CD4-positive, alpha-beta T cell treated with Interleukin-15 for 4 hours (primary cell): ENCODE data around the gene TRIM17.

Source experiments
- DNase-seq: peaks from one replicate; pipeline ENCODE4 v3.0.0-alpha.2; 2020; ENCODE audit warnings: low spot score

The TRIM17 gene

GRCh38 chr1:228400692-228401454 is 15.8 kb downstream of the TRIM17 start:
- DNase-seq: no peak

DNA sequence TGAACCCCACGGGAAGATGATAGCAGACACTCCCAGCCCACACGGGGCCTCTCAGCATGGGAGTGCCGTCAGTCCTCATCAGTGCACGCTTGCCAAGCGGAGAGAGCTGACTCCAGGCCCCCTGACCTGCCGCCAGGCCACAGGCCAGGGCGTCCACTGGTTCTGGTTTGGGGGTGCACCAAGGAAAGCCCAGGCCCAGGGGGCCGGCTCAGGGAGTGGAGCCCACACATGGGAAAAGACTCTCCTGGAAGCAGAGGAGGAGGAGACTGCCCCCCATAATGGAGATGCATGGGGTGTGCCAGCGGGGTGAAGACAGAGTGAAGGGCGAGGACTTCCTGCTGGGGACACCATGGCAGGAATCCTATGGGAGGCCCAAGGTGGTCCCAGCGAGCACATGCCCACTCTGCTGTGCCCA is 16.4 kb downstream of the TRIM17 start:
- DNase-seq: no peak

DNA sequence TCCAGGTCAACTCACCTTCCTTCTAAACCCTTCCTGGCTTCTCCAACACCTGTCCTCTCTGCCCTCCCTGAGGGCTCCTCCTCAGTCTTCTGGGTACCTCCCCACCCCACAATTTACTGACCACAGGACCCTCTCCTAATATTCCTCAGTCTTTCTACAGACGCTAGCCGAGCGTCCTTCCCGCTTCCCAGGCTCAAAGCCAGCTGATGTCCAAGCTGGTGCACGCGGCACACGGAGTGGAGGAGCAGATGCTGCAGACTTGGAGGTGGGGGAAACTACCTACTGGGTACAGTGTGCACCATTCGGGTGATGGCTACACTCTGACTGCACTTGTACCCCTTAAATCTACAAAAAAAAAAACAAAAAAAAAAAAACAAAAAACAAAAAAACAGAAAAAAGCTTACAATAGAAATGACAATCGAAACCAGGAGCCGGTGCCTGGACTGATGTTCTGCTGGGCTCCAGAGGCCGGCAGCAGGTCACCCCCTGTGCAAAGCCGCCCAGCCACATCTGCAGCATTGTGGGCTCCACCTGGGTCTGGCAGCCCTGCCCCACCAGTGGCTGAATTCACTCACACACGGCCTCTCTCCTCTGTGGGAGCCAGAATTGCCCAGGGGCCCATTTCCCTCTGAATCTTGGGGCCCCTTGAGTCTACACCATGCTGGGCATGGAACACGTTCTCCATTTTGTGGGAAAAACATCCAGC is 17.0 kb downstream of the TRIM17 start:
- no peak for DNase-seq

DNA sequence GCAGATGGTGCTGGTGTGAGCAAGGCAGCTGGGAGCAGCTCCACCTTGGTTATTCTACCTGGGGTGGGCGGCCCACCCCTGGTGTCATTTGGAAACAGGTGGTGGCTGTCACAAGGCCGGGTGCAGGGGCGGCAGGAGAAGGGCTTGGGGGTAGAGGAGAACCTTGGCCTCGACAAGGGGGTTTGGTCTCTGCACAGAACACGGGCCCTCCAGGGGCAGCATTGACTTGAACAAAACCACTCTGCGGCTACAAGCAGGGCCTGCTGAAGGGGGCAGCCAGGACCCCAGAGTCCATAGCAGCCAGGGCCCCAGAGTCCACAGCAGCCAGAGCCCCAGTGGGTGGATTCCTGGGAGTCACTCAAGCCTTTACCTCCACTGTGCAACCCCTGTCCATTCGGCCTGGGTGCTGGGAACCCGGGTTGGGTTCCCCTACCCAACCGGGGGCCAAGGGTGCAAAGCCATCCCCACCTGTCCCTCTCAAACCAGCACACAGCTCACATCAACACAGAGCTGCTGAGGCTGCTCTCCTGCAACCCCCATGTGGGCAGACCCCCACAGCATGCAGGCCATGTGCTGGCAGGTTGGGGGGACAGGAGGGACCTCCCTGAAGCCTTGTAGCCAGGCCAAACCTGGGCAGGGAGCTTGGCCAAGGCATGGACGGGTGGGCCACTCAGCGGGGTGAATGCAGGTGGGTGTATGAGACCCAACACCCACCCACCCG is 17.8 kb downstream of the TRIM17 start:
- DNase-seq: no peak

- DNase-seq: no peak
These were observed 18.7 kb downstream of the TRIM17 start for GRCh38 chr1:228397966-228398365.

DNA sequence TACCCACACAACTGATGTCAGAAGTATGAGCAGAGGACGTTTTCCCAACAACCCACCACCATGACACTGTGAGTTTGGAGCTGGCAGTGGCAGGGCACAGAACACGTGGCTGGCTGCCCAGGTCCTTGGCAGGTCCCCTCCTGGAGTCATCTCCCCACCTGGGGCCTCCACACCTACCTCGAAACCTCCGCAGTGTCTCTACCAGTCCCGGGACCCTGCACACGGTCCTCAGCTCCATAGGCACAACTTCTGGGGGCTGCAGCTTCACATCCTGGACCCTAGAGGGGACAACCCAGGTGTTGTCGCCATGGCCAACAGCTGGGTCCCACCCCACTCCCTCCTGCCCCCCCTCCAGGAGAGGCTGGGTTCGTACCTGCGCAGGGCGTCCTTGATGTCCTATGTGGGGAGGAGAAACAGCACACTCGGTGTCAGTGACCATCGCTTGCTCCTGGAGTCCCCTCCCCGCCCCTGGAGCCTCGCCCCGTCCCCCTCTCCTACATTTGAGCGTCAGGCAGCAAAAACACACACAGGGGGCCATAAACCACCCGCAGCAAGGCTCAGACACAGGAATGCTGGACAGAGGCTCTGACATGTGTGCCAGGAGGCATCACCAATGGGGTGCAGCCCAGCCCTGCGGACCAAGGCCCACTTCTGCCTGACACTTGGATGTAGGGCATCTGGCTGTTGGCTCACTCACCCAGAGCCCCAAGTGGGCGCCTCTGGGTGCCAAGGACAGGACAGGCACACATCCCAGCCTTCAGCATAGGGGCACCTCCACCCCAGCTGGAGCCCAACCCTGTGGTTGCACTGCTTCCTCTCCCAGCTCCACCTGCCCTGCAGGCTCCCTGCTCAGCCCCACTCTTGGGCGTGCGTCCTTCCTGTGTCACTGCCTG is 19.6 kb downstream of the TRIM17 start:
- DNase-seq: no peak

DNA sequence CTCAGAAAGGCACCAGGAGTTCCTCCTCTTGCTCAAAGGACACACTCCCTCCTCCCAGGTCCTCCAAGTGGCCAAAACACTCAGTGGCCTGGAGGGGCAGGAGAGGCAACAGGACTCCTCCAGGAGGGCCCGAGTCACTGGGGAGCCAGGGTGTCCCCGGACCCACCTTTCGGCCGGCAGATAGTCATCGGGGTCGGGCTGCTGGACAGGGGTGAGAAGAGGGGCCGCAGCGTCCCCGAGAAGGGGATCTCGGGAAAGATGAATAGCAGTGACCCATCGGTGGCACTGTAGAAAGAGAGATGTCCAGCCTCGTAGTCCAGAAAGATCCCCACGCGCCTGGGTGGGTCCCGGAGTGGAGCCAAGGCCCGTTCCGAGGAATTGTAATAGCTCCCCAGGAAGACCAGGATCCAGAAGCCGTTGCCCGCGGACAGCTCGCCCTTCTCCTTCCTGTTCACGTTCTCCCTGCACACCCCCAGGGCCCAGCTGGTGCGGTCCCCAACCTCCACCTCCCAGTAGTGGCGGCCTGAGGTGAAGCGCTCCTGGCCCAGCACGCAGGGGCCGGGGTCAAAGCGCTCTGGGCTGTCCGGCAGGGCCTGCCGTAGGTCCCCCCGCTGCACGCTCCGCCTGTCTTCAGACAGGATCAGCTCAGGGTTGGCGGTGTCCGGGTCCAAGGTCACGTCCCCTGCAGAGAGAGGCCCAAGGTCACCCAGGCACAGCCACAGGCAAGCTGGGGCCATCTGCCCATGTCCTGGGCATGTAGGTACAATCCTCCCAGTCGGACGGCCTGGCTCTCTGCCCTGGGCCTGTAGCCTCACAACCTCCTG is 21.9 kb downstream of the TRIM17 start:
- no peak for DNase-seq

DNA sequence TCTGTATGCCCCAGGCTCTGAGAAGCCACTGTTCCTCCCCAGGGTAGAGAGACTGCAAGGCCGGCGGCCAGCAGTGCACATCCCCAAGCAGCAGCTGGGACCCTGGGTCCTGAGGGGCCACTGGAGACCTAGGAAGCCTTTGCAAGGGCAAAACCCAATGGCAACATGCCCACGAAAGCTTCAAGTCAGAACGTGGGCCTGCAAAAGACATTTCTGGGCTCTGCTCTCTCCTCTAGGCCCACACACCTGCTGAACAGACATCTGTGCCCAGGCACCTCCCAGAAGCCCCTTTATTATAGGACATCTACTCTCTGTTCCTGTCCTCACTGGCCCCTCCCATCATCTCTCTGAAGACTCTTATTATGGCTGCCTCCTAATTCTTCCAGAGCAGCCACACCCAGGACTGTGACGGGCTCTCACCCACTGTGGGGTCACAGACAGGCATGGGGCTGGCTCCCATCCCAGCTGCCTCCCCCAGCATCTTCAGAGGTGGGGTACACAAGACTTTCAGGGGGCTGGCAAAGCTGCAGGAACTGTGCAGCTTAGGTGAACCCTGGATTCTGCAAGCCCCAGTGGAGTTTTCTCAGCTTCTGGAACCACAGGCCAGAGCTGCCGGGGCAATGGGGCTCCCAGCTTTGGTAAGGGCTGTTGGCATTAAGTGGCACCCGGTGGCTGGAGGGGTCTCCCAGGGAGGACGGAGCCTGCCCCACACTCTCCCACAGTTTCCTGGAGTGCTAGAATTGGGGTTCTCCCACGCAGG is 22.7 kb downstream of the TRIM17 start:
- DNase-seq: no peak

DNA sequence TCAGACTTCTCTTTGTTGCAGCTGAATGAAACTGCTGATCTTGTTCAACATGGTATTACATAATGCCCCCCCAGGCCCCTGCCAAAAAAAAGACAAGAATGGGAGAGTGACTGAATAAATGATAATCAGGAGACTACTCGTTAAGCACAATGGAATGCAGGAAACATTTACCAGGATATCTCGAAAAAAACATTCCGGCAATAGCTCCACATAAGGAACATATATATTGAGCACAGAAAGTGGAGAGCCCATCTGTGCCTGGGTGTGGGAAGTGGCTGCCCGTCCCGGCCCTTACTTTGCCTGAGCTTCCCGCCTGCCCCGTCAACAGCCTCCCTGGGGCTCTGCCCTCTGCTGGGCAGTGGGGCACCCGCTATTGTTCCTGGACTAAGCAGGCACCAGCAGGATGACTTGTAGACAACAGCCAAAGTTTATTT is 23.4 kb downstream of the TRIM17 start:
- DNase-seq: no peak

DNA sequence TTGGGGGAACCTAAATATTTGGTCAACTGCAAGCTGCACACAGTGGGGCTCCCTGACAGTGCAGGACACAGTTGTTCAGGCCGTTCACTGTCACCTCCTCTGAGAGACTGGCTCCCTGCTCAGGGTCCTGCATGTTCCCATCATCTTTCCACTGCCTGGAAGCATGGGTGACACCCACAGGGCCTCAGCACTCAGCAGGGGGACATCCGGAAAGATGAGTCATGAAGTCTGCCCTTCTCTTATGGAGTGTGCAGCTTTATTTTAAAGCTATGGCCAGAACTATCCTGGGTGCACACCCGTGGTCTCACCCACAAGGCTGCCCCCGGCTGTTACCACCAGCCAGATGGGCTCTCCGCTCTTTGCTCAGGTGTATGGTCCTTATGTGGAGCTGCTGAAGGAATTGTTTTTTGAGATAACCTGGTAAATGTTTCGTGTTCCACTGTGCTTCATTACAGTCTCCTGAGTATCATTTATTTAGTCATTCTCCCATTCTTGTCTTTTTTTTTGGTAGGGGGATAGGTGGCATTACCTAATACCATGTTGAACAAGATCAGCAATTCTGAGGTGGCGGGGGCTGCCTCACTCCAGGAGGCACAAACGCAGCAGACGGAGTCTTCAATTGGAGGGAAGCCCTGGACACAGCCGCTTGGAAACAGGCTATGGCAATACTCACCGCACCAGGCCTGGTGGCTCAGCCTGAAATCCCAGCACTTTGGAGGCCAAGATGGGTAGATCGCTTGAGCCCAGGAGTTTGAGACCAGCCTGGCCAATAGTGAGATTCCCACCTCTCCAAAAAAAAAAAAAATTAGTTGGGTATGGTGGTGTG is 24.3 kb downstream of the TRIM17 start:
- DNase-seq: no peak

GRCh38 chr1:228391411-228392020 is 25.1 kb downstream of the TRIM17 start:
- DNase-seq: no peak

- no peak for DNase-seq
These were observed 26.0 kb downstream of the TRIM17 start for GRCh38 chr1:228390649-228391048.

DNA sequence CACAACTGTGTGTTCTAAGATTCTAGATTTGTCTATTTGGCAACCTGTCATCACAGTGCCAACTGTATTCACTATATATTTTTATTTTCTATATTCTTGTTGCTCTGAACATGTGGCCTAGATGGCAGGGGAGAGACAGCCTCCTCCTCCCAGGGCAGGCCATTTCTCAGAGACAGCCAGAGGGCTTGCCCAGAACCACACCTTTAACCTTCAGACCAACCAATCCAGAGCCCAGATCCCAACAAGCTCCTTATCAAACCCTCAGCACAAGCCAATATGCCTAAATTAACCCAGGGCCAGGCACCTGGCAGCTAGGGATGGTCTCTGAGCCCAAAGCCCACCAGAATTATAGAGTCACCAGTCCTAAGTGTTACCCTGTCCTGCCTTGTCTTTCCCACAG is 29.3 kb downstream of the TRIM17 start:
- no peak for DNase-seq

- no peak for DNase-seq
These were observed 31.4 kb downstream of the TRIM17 start for GRCh38 chr1:228385232-228385631.

- no peak for DNase-seq
These were observed 32.9 kb downstream of the TRIM17 start for GRCh38 chr1:228383773-228384172.

GRCh38 chr1:228381356-228381755 is 35.3 kb downstream of the TRIM17 start:
- DNase-seq: no peak

DNA sequence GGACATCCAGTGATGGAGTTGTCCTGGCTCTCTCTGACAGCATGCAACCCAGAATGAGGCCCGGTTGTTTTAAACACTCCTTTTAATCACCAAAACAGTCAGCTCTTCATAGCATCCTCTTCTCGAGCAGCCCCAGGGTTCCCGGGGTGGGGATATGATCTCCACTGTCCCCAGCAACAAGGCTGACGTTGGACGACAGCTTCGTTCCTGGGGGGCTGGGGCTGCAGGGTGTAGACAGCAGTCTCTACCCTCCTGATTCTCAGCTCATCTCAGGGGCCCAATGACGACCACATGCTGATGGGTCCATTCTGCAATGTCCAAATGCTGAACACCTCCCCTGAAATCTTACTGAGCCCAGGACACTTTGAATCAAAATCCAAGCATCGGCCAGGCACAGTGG is 37.0 kb downstream of the TRIM17 start:
- no peak for DNase-seq

GRCh38 chr1:228378873-228379460 is 37.7 kb downstream of the TRIM17 start:
- no peak for DNase-seq
